HG03378 (cell line): Measurements from ENCODE around the gene CCDC93.
"Not testable (repeated sequence)": the region's sequence is repeated elsewhere in the genome, so short reads cannot be mapped to it uniquely, and the experiment has no call there.

Source experiments
- ATAC-seq: cut with Tn5 transposase; IDR thresholded peaks from one replicate; pipeline ENCODE4 v1.9.1; 2021; ENCODE audit warnings: mild to moderate bottlenecking, moderate library complexity; ENCODE audit not compliant: unreplicated experiment

CCDC93 gene

DNA sequence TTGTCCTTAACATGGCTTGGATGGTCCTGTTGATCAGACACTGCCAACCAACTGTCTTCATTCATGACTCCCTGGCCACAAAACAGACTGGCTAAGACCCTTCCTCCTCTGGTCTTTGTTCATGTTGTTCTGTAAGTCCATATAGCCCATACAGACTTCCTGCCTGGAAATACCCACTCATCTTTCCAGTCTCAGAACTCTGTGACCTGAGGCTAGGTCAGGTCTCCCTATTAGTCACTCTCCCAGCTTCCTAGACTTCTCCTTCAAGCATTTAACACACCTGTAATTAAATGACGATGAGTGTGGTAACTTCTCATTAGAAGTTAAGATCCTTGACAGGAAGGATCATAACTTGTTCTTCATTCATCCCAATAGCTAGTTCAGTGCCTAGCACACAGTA is 56.3 kb downstream of the CCDC93 start:
- ATAC-seq = no peak

DNA sequence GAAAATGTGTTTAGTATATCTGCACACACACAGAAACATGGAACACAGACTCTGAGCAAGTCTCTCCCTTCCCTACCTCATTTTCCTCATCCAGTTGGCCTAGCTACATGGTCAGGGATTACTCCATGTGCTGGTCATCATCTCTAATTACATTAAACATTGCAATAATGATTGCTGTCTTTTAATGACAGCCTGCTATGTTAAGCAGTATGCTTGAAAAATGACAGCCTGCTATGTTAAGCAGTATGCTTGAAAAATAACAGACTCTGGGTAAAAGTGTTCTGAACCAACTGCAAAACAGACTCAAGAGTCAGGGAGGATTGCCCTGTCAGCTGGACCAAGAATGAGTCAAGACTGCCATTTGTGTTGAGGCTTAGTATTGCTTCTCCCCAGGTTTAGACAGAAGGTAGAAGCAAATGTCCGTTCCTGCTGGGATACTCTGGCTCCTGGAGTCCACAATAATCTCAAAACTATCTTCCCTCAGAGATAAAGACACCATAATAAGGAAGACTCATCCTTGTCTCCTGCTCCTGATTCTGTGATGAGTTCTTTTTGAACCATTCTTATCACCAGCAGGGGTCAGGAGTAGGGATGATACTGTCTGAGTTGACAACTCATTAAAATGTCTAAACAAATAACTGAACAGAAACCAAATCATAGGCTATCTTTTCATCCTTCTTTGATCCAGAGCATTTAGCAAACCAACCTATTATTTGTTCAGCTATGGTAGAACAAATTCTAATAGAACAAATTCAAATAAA is 57.7 kb downstream of the CCDC93 start:
- no peak for ATAC-seq

DNA sequence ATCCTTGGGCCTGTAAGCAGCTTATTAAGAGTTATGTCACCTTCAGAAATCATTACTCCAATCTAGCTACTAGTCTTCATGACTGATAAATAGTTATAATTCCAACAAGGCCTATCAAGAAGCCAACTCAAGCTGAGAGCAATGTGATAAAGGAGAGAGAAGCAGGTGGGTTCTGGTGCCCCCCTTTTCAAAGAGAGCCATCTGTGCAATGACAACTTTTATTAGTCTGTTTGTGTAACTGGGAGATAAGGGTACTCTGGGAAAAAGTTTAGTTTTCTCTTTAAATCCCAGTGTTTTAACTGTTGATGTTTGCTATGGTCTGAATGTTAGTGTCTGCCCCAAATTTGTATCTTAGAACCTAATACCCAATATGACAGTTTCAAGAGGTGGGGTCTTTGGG is 60.6 kb downstream of the CCDC93 start:
- no peak for ATAC-seq

DNA sequence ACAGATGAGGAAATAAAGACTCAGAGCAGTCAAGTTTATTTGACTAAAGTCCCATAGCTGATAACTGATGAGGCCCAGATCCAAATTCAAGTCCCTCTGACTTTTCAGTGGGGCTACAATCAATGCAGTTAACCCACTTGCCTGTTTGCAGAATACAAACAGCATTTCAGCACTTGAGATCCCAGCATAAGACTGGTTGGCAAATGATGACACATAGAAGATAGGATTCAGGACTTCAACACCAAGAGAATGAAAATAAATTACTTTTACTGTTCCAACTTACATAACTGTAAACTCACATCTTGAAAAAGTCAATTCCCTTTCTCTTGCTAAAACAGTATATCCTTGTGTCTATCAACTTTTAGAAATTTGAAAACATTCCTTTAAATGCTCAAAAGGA is 61.2 kb downstream of the CCDC93 start:
- no peak for ATAC-seq

DNA sequence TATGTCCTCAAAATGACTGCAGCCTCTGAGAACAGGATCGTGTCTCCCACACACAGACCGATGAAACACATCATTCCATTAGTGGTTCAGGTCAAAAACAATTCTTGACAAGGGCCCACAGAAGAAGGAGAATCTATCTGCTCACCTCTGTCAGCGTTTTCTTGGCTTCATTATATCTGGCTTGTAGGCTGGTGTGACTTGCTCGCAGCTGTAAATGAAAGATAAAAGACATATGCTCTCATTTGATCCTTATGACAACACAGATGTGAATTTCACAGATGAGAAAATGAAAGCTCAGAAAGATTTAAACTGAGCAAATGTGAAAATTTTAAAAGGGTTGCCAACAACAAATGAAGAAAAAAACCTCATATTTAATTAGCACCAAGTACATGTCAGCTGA is 61.6 kb downstream of the CCDC93 start:
- ATAC-seq = no peak

DNA sequence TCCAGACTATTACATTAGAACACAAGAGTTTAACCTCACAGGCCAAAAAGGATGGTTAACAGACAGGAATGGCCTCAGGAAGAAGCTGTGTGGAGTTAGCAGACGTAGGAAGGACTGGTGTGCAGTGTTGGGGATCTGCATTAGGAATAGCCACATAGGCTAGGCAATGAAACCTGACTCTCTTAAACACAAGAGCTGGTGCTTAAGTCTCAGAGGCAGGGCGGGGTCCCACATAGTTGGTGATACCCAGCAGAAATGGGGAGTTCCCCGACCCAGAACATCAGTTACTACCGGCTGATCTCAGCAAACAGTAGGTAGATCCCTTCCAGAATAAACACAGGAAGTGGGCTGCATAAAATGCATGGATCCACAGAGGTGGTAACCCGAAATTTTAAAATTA is 64.1 kb downstream of the CCDC93 start:
- ATAC-seq = no peak

DNA sequence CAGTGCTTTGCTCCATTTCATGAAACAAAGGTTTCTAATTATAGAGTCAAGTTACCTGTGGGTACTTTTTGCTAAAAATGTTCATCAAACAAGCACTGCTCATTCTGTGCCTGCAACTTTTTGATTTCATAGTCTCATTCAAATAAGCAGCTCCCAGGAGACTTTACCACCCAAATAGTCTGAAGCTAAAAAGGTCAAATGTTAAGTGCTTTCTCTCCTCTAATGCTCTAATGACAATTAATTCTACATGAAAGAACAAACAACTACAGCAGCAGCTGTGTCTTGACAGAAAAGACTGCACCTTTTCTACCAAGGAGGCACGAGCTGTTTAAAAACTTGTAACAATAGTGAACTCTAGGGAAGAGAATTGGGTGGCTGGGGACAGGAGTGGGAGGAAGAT is 65.3 kb downstream of the CCDC93 start:
- no peak for ATAC-seq

DNA sequence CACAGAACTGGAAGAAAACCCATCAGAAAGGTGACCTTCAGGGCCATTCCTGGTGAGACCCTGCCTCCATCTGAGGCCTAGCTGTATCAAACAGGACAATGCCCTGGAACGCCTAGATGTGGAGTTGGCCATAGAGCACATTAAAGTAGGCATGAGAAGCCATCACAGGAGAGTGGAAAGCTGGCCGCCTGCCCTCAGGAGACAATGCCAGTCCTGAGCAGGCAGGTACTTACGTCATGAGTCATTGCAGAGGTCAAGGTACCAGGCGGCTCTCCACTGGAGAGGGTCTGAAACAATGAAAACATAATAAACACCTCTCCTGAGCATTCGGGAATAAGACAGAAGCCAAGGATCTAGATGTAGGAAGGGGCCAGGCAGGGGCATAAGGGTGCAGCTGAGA is 68.6 kb downstream of the CCDC93 start:
- ATAC-seq = no peak

DNA sequence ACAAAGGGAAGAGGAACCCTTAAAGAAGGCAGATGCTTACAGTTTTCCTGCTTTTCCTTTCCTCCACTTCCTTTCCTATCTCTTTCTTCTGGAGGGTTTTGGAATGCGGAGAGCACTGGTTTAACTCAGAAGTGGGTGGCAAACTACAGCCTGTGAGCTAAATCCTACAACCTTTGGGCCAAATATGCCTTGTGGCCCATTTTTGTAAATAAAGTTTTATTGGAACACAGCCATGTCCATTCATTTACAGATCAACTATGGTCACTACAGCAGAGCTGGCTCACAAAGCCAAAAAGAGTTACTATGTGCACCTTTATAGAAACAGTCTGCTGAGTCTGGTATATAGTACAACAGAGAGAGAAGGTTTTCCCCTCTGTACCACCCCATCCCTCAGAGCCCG is 69.1 kb downstream of the CCDC93 start:
- ATAC-seq = no peak

DNA sequence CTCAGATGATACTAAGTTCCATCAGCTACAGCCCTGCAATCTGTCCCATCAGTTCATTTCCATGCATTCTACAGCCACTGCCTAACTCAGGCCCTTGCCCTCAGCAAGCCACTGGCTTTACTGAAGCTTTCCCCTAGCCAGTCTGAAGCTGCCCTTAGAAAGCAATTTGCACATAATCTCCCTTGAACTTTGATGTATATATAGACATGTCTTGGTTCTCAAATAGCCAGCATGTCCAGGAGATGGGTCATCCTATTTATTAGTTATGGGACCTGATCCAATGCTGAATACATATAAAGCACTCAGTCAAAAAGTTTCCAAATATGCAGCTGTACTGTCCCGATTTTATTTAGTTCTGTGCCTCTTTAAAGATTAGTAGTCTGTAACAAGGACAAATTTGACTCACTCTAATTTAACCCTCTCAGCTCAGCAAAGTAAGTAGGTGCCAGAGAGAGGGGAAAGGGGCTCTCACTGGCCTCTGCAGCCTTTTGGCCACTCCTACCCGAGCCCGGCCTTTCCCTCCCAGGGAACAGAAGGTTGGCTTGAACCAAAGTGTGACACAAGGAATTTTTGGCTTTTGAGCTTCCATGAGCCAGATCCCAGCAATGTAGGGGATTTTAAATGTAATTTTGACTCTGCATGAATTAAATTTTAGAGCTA is 70.7 kb downstream of the CCDC93 start:
- no peak for ATAC-seq

DNA sequence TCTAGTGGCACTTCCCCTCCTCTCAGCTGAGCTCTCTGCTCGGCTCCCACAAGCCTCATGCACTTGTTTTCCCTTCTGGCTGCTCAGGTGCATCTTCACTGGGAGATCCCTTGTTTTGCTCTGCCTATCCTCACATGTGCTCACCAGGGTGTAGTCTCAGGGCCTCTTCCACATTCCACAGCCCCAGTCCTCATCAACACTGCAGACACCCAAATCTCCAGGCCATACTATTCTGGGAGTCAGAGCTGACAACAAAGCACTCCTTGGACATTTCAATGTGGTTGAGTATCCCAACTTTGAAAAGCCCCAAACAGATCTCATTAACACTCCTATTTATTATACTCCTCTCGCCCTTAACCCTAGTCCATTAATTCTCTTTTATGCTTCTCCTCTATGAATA is 71.3 kb downstream of the CCDC93 start:
- no peak for ATAC-seq

DNA sequence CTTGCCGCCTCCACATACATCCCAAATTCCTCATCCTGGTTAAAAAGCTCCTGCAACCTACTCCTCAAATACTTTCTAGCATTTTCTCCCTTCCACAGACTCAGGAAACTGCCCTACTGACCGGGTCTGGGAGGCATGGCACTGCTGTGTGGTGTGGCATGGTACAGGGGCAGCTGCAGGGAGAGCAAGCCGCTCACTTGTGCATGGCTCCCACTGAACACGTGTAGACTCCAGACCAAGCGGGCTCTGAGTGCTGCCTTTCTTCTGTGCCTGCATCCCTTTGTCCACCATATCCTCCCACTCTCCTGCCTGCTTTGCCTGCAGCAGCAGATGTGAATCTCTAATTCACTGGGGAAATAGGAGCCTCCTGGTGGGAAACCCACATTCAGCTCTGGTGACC is 72.2 kb downstream of the CCDC93 start:
- ATAC-seq = no peak

DNA sequence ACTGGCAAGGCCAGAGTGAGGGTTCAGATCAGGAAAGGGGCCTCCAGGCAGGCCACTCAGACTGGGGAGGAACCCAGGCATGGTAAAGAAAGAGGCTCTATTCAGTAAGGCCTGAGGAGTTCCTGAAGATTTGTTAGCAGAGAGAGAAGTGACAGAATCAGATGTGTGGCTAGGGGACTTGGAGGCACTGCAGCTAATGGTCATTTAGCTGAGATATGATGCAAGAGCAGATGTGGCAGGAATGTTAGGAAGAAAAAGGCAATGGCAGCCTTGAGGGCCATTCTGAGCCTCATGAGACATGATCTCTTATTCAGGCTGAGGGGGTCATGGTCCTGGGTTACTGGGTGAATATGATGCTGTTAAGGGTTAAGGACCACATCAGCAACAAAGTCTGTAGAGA is 73.4 kb downstream of the CCDC93 start:
- no peak for ATAC-seq

DNA sequence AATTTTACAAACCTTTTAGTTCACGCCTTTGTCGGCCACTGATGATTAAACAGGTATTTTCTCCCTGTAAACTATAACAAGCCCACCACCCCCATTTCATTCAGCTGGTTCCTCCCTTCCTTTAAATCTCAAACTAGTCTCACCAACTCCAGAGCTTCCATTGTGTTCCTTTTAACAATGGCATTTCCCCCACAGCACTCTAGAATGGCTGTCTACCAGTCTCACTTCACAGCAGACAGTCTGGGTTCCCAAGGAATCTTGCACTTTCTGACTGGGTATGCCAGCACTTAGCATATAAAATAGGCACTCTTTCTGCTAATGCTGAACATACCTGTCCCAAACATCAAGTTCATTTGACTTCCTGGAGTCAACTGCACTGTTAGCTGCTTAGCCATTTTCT is 75.3 kb downstream of the CCDC93 start:
- no peak for ATAC-seq

DNA sequence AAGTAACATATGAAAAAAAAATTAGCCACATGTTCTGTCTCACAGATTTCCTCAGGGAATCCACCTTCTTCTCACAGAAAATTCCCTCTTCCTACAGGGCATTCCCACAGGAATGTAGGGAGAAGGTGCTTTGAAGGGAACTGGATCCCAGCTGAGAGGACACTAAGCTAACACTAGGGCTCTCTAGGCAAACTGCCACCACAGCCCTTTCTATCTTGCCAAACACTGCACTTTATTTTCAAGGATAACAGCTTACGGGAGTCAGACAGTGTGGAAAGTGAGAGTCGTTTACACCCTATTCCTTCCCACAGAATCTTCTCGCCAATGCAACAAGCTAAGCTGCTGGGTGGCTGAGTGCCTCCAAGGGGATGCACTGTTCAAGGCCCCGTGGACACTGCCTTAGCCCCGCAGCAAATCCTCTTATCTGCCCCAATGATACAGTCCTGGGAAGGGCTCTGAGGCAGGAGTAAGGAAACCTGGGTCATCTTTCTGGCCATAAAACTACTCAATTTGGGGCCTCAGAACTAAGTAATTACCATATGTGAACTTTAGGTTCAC is 76.9 kb downstream of the CCDC93 start:
- ATAC-seq = no peak

DNA sequence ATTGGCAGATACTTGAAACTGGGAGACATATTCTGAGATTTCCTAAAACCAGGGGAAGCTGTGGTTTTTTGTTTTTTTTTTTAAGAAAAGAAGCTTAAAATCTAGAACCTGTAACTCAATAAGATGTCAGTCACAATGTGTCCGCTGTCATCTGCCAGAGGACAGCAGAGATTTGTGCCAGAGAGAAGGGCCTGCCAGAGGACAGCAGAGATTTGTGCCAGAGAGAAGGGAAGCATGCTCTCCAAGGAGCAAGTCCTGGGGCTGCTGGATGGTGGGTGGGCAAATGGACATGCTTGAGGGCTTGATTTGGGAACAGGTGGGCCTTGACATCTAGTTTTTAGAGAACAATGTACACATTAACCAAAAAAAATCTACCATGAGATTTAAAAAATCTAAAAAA is 77.9 kb downstream of the CCDC93 start:
- ATAC-seq = no peak

DNA sequence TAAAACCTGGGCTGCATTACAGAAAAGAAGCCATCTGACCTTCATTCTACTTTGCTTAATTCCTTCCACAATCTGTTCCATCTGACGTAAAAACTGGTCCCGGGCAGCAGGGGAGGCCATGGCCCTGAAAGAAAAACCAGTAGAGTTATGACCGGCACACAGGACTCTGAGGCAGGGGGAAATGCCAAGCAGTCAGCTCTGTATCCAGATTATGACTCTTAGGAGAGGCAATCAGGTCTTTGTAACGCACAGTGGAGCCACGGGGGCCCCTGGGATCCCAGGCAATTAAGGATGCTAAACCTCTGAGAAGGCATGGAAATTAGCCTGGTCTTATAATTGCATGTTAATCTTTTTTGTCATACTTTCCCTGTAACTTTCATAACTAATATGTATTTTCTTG is 78.4 kb downstream of the CCDC93 start:
- ATAC-seq = no peak

DNA sequence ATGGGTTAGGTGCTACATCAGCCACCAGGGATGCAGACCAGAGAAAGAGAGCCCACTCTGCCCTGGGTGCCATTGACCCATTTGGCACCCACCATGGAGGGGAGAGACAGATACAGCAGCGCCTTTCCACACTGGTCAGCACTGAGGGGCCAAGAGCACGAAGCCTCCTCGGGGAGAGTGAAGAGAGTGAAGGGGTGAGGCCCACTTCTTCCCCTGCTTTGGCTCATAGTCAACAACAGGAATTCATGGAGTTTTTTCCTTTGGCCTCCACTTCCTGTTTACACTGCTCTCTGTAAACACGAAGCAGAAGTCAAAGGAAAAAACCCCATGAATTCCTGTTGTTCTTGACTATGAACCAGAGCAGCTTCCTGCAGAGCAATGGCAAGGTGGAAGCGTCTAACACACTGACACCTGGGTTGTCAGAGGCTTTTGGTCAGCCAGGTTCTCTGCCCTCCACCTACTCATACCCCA is 80.0 kb downstream of the CCDC93 start:
- ATAC-seq = no peak

DNA sequence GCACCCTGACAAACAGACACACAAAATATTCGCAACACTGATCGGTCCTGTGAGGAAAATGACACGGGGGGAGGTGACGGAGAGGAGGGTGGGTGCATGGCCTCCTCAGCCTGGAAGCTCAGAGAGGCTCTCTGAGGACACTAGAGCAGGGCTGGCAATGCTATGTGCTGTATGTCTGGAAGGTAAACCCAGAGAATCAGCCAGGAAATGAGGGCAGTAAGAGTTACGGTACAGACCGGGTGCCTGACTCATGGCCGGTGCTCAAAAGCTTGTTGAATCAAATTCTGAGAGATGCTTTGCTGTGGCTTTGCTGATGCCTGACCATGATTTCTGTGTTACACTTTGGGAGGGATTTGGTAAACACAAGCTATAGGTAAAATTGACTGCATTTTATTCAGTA is 81.9 kb downstream of the CCDC93 start:
- ATAC-seq = no peak

DNA sequence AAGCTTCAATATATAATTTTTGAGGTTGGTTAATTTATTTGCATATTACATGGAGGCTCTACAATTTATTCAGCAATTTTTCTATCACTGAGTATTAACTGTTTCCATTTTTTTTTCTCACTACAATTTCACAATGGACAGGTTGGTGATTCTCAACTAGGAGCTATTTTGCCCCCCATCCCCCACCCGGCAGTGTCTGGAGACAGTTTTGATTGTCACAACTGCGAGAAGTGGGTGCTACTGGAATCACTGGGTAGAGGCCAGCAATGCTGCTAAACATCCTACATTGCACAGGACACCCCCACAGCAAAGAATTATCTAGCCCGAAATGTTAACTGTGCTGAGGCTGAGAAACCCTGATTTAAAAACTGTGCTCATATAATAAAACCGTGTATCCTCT is 82.6 kb downstream of the CCDC93 start:
- ATAC-seq = no peak

DNA sequence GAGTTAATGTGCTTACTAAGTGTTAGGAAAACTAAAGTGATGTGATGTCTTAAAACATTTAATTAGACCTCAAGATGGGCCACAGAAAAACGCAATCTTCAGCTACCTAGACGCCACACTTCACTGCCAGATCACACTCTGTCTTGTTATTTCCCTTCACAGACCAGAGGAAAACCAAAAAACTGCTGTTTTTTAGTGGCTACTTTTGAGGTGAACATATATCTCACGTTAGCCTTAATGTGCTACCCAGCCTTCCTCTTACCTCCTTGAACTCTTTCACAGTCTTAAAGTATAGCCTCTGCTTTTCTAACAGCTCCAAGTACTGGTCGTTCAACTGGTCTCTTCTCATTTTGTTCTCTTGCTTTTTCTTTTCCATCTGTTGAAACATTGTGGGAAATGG is 83.1 kb downstream of the CCDC93 start:
- no peak for ATAC-seq

DNA sequence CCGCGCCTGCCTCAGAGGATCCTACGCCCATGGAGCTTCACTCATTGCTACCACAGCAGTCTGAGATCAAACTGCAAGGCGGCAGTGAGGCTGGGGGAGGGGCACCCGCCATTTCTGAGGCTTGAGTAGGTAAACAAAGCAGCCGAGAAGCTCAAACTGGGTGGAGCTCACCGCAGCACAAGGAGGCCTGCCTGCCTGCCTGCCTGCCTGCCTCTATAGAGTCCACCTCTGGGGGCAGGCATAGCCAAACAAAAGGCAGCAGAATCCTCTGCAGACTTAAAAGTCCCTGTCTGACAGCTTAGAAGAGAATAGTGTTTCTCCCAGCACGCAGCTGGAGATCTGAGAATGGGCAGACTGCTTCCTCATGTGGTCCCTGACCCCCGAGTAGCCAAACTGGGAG is 90.4 kb downstream of the CCDC93 start:
- ATAC-seq = not testable (repeated sequence)
